ENCODE results near the gene CFAP53.

DNA sequence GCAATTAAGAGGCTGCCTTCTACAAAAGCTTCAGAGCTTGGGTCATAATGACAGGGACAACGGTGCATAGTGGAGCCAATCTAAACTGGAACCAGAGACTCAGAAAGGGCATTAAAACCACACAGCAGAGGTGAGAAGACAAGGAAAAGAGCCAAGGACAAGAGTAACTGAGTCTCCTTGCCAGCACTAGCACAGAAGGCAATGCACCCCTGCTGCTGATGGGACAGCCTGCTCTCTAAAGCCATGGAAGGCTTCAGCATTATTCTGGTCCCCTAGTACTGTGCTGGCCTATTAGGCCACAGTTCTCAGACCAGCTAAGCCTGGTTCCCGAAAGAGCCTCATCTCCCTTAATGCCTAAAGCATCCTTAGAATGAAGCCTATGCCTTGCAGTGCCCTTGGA lies 86.8 kb downstream of the CFAP53 start:
- TF ChIP-seq POLR2A (IDR thresholded peaks at IDR 0.05), result no peak
- no peak for TF ChIP-seq CTCF (IDR thresholded peaks at IDR 0.05 in 8 of 11, conservative IDR thresholded peaks at IDR 0.05 in 3 of 11)
- no peak for TF ChIP-seq POLR2AphosphoS5 (IDR thresholded peaks at IDR 0.05)
